BE2C (cell line): ENCODE data around the gene COBL.

Source experiments
- DNase-seq: peaks from one replicate; pipeline ENCODE4 v3.0.0-alpha.2; 2020
- H3K27me3 ChIP-seq: fragments of 250-450 bp; sonication (Bioruptor Pico); 2 replicates; pipeline ENCODE4 v1.5.1; 2020; ENCODE audit warnings: mild to moderate bottlenecking
- H3K36me3 ChIP-seq: fragments of 250-450 bp; sonication (Bioruptor Pico); 2 replicates; pipeline ENCODE4 v1.5.1; 2020; ENCODE audit warnings: mild to moderate bottlenecking
- H3K4me1 ChIP-seq: fragments of 250-450 bp; sonication (Bioruptor Pico); 2 replicates; pipeline ENCODE4 v1.5.1; 2020
- H3K4me3 ChIP-seq: 2 replicates; pipeline ENCODE4 v1.5.1; 2011; ENCODE audit warnings: low read depth, low read length
- H3K9me3 ChIP-seq: fragments of 250-450 bp; sonication (Bioruptor Pico); 2 replicates; pipeline ENCODE4 v1.5.1; 2020
- CTCF ChIP-seq: IDR thresholded peaks from 2 replicates; pipeline ENCODE4 v1.5.1; 2012; ENCODE audit warnings: mild to moderate bottlenecking, low read depth, low read length

COBL gene

GRCh38 chr7:51025668-51026067, 290.9 kb downstream of the COBL start:
- Histone ChIP-seq H3K9me3 (no peaks in the 10 kb centered on the region), H3K27me3 (no peaks in the 10 kb centered on the region), H3K4me3 (no peak overlapping the region), H3K4me1 (no peaks in the 10 kb centered on the region), H3K36me3 (no peaks in the 10 kb centered on the region)
- no peak for DNase-seq
- TF ChIP-seq CTCF = no peak

DNA sequence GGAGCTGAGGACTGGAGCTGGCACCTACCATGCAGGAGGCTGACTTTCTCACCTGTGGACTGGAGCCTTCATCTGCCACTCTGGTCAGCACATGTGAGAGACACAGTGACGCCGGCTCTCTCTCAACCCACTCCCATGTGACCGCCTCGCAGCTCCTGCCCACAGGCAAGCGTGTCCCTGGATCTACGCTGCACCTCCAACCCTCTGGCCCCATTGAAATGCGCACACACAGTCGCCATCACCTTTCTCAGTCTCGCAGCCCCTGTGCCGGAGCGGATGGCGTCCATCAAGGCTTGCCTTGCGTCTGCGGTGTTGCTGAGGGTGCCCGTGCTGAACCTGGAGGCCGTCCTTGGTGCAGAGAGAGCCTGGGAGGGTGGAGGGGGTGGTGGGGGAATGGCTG, 291.7 kb downstream of the COBL start:
- no peaks in the 10 kb centered on the region for H3K27me3 ChIP-seq
- no peaks in the 10 kb centered on the region for H3K4me1 ChIP-seq
- no peak for TF ChIP-seq CTCF
- H3K36me3 ChIP-seq = no peaks in the 10 kb centered on the region
- DNase-seq = no peak
- H3K4me3 ChIP-seq = no peak overlapping the region
- H3K9me3 ChIP-seq = no peaks in the 10 kb centered on the region

DNA sequence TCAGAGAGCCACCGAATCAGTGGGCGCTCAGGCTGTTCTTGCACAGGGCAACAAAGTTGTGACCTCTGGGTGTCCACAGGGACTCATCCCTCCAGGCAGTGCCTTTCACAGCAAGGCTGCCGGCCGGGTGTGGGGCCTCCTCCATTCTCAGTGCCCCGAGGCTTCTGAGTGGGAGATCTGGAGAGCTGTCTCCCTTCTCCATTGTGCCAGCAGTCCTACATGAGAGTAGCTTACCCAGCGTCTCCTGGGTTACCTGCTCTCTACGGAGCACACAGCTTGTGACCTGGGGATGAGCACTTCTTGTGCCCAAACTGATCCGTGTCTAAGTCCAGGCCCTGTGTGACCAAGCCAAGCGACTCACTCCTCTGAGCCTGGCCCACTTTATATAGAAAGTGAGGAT, 293.1 kb downstream of the COBL start:
- no peaks in the 10 kb centered on the region for H3K36me3 ChIP-seq
- TF ChIP-seq CTCF = no peak
- no peaks in the 10 kb centered on the region for H3K9me3 ChIP-seq
- no peaks in the 10 kb centered on the region for H3K27me3 ChIP-seq
- DNase-seq = no peak
- no peak overlapping the region for H3K4me3 ChIP-seq
- H3K4me1 ChIP-seq = no peaks in the 10 kb centered on the region

- no peak overlapping the region for H3K4me3 ChIP-seq
- no peaks in the 10 kb centered on the region for H3K9me3 ChIP-seq
- H3K27me3 ChIP-seq = no peaks in the 10 kb centered on the region
- no peaks in the 10 kb centered on the region for H3K4me1 ChIP-seq
- DNase-seq = no peak
- no peak for TF ChIP-seq CTCF
- no peaks in the 10 kb centered on the region for H3K36me3 ChIP-seq
Observed at GRCh38 chr7:51022821-51023220, 293.8 kb downstream of the COBL start.

GRCh38 chr7:51021906-51022570, 294.6 kb downstream of the COBL start:
- no peak for TF ChIP-seq CTCF
- DNase-seq = no peak
- Histone ChIP-seq H3K9me3 (no peaks in the 10 kb centered on the region), H3K4me3 (no peak overlapping the region), H3K36me3 (no peaks in the 10 kb centered on the region), H3K27me3 (no peaks in the 10 kb centered on the region), H3K4me1 (no peaks in the 10 kb centered on the region)

DNA sequence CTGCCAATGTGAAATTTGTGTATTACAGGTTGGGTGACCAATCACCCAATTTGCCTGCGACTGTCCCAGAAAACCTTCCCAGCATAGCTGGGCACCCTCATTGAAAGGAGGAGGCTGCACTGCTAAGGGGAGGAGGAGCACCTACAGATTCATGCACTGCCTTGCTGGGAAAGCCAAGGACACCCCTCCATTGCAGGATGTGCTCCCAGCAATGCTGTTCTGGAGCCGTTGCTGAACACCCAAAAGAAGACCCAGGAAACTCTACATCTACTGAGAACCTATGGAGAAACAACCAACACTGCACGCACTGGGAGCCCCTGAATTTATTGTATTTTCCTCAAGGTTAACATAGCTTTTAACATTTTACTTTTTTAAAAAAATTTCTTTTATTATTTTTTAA, 295.7 kb downstream of the COBL start:
- TF ChIP-seq CTCF = no peak
- no peaks in the 10 kb centered on the region for H3K9me3 ChIP-seq
- DNase-seq = no peak
- H3K36me3 ChIP-seq = no peaks in the 10 kb centered on the region
- no peaks in the 10 kb centered on the region for H3K4me1 ChIP-seq
- H3K27me3 ChIP-seq = no peaks in the 10 kb centered on the region
- no peak overlapping the region for H3K4me3 ChIP-seq
